GM12878 (cell line): ENCODE measurements around the gene CNOT2. TPM values are rescaled to one million over a fixed set of nuclear protein-coding genes. Genes with fewer than 3 reads are reported as not detected.

Experiments used
- ATAC-seq: fragments of 200-7000 bp; cut with Tn5 transposase; 3 replicates; pipeline ENCODE4 v1.9.1; 2020; ENCODE audit warnings: mild to moderate bottlenecking, moderate library complexity
- BruUV-seq: library from RNA; stranded (reverse); fragments of 400-500 nt; replicated peaks from 2 replicates; lab custom pipeline; 2021; lab: Mats Ljungman, UMichigan
- CTCF ChIA-PET: fragments of 300-600 bp; sonication (Branson Sonifier 250); formaldehyde crosslinking; extraction: SDS; loops from one replicate; lab custom pipeline; 2021; ENCODE audit warnings: inconsistent platforms; lab: Yijun Ruan, JAX
- POLR2A ChIA-PET: fragments of 350-600 bp; formaldehyde crosslinking; extraction: SDS; loops from one replicate; lab custom pipeline; 2021; ENCODE audit warnings: inconsistent platforms; lab: Charles Lee
- RAD21 ChIA-PET: fragments of 300-600 bp; sonication (Branson Sonifier 250); formaldehyde crosslinking; loops from one replicate; lab custom pipeline; 2023; ENCODE audit warnings: antibody characterized with exemption; ENCODE audit not compliant: unreplicated experiment; lab: Charles Lee
- SMC1A ChIA-PET: fragments of 300-600 bp; sonication (Branson Sonifier 250); formaldehyde crosslinking; loops from one replicate; lab custom pipeline; 2023; ENCODE audit not compliant: unreplicated experiment, uncharacterized antibody; lab: Charles Lee
- DNase-seq: peaks from one replicate; pipeline ENCODE4 v3.0.0-alpha.2; 2011; ENCODE audit warnings: low read depth, low spot score
- FAIRE-seq: peaks from 3 replicates; lab custom pipeline; 2011; peaks lifted over from hg19 to GRCh38; lab: Jason Lieb, UNC
- H2AFZ ChIP-seq: 2 replicates; pipeline ENCODE4 v1.6.0; 2011; ENCODE audit warnings: low read depth, low read length, control low read depth; ENCODE audit not compliant: control insufficient read depth
- H3K27ac ChIP-seq: 2 replicates; pipeline ENCODE4 v1.5.1; 2011; ENCODE audit warnings: control low read depth; ENCODE audit not compliant: control insufficient read depth, insufficient read depth
- H3K27me3 ChIP-seq, 2 experiments: replicated peaks in 1 of 2; 2 replicates each; pipeline versions ENCODE4 v1.6.0 to v1.6.1; 2011; ENCODE audit warnings: low read length in 1 of 2; ENCODE audit not compliant: control insufficient read depth in 2 of 2, insufficient read depth in 2 of 2
- H3K36me3 ChIP-seq, 2 experiments: 2 replicates each; pipeline ENCODE4 v1.5.1; 2011; ENCODE audit warnings: low read length in 1 of 2; ENCODE audit not compliant: control insufficient read depth in 2 of 2, insufficient read depth in 2 of 2
- H3K4me1 ChIP-seq: 2 replicates; pipeline ENCODE4 v1.6.1; 2011; ENCODE audit warnings: mild to moderate bottlenecking, low read length, moderate library complexity, mixed read lengths; ENCODE audit not compliant: control insufficient read depth, insufficient read depth
- H3K4me2 ChIP-seq: 2 replicates; pipeline ENCODE4 v1.6.0; 2011; ENCODE audit warnings: control low read depth; ENCODE audit not compliant: control insufficient read depth, insufficient read depth
- H3K4me3 ChIP-seq: fragments of 200-600 bp; sonication (generic); 2 replicates; pipeline ENCODE4 v1.5.1; 2016
- H3K79me2 ChIP-seq: 2 replicates; pipeline ENCODE4 v1.6.0; 2011; ENCODE audit warnings: low read length; ENCODE audit not compliant: control insufficient read depth, insufficient read depth
- H3K9ac ChIP-seq: 2 replicates; pipeline ENCODE4 v1.8.0; 2011; ENCODE audit warnings: low read length, control low read depth, mixed read lengths; ENCODE audit not compliant: control insufficient read depth, insufficient read depth
- H3K9me3 ChIP-seq: replicated peaks from 3 replicates; pipeline ENCODE4 v1.5.1; 2011; ENCODE audit warnings: mild to moderate bottlenecking, low read length; ENCODE audit not compliant: control insufficient read depth, insufficient read depth
- H4K20me1 ChIP-seq: 2 replicates; pipeline ENCODE4 v1.6.0; 2011; ENCODE audit not compliant: control insufficient read depth, insufficient read depth
- BRCA1 ChIP-seq: IDR thresholded peaks from 2 replicates; pipeline ENCODE4 v1.6.1; 2011; ENCODE audit warnings: low read depth, low read length, improper control_type of control experiment
- IKZF2 ChIP-seq, 2 experiments: fragments of 450-650 bp; IDR thresholded peaks; 2 replicates each; pipeline ENCODE4 v1.6.1; 2017; ENCODE audit warnings: mild to moderate bottlenecking in 2 of 2, moderate library complexity in 2 of 2
- ZBTB11 ChIP-seq: fragments of 450-650 bp; formaldehyde crosslinking; IDR thresholded peaks from 2 replicates; pipeline ENCODE4 v1.5.0; 2022; ENCODE audit warnings: mild to moderate bottlenecking, missing genetic modification characterization
- ZSCAN29 ChIP-seq: fragments of 450-650 bp; IDR thresholded peaks from 2 replicates; pipeline ENCODE4 v1.6.1; 2017; ENCODE audit warnings: mild to moderate bottlenecking, moderate library complexity
- WGBS: methylation state at CpG from one replicate; pipeline ENCODE4 v1.1.6; 2016; ENCODE audit warnings: low lambda C conversion rate; ENCODE audit not compliant: insufficient replicate concordance, insufficient coverage; ENCODE audit errors: missing lambda C conversion rate; 5-methylcytosine and 5-hydroxymethylcytosine counted together
- in situ Hi-C: fragments of 300-500 bp; cut with MboI; formaldehyde crosslinking; loops from 9 replicates; pipeline ENCODE4 v1.14.3; 2018; ENCODE audit warnings: mixed read lengths
- intact Hi-C: fragments of 100-400 bp; cut with micrococcal nuclease; formaldehyde crosslinking; loops from one replicate; pipeline ENCODE4 v1.14.2; 2022; ENCODE audit not compliant: unreplicated experiment
- polyA plus RNA-seq, 11 experiments: library from polyadenylated mRNA; depleted of rRNA in 4 of 11; unstranded in 6 of 11; stranded (reverse) in 5 of 11; fragments of >200 nt; fragmentation: Nextera tagmentation in 4 of 11; fragmentation: Illumina TruSeq in 1 of 11; extraction: Ambion mirVana in 4 of 11; extraction: Trizol in 1 of 11; gene quantifications; 1 replicate in 1 of 11; 2 replicates in 10 of 11; pipeline versions ENCODE4 v1.2.1 to v1.2.3, GENCODE V29; 2011 to 2016; ENCODE audit warnings: inconsistent platforms in 2 of 11, missing spikeins in 2 of 11, low read depth in 1 of 11
- total RNA-seq, 4 experiments: library from RNA; depleted of rRNA in 3 of 4; stranded (reverse); fragments of >200 nt in 3 of 4; fragmentation: Illumina TruSeq in 1 of 4; extraction: Trizol in 1 of 4; gene quantifications; 2 replicates each; pipeline versions ENCODE4 v1.2.1 to v1.2.3, GENCODE V29; 2013 to 2021
- TF ChIP-seq, protein P1 (sequence below): IDR thresholded peaks from 2 replicates; pipeline ENCODE4 v1.6.1; 2011; ENCODE audit warnings: borderline replicate concordance, low read depth, mild to moderate bottlenecking, moderate library complexity, mixed read lengths, low read length; ENCODE audit not compliant: insufficient read depth; ENCODE audit errors: extremely low read length
- TF ChIP-seq, protein P2 (sequence below): IDR thresholded peaks from 2 replicates; pipeline ENCODE4 v1.6.1; 2011; ENCODE audit warnings: borderline replicate concordance, low read depth, mild to moderate bottlenecking, moderate library complexity, low read length; ENCODE audit not compliant: insufficient read depth, poor library complexity, severe bottlenecking

Gene CNOT2
- total and polyA plus RNA-seq, 10 of the 15 experiments (the other 5 are each of a cell fraction or from before 2014, with no cell fraction given): 37.9 to 127 (median 82.4) TPM

- H3K4me1 ChIP-seq: no peaks in the 10 kb centered on the region
- no peak overlapping the region for H3K4me3 ChIP-seq
- ChIA-PET SMC1A (interaction anchor here (1.0 kb wide), 1 partner anchor 166 kb away, joined by 3 read pairs; no protein-coding TSS in a partner anchor), CTCF (interaction anchor here (1.0 to 1.1 kb wide), 2 partner anchors 183 to 494 kb away, joined by 3 to 4 read pairs; no protein-coding TSS in a partner anchor), RAD21 (no interaction called here), POLR2A (no interaction called here)
- TF ChIP-seq, protein P1, sequence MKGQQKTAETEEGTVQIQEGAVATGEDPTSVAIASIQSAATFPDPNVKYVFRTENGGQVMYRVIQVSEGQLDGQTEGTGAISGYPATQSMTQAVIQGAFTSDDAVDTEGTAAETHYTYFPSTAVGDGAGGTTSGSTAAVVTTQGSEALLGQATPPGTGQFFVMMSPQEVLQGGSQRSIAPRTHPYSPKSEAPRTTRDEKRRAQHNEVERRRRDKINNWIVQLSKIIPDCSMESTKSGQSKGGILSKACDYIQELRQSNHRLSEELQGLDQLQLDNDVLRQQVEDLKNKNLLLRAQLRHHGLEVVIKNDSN: no peak
- no peak for TF ChIP-seq IKZF2 (IDR thresholded peaks at IDR 0.05)
- TF ChIP-seq, protein P2, sequence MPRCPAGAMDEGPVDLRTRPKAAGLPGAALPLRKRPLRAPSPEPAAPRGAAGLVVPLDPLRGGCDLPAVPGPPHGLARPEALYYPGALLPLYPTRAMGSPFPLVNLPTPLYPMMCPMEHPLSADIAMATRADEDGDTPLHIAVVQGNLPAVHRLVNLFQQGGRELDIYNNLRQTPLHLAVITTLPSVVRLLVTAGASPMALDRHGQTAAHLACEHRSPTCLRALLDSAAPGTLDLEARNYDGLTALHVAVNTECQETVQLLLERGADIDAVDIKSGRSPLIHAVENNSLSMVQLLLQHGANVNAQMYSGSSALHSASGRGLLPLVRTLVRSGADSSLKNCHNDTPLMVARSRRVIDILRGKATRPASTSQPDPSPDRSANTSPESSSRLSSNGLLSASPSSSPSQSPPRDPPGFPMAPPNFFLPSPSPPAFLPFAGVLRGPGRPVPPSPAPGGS: no peak
- TF ChIP-seq ZBTB11: no peak
- TF ChIP-seq ZSCAN29: no peak
- no peak for TF ChIP-seq BRCA1
- ATAC-seq (no peak), FAIRE-seq (no peak), DNase-seq (no peak)
- H3K4me2 ChIP-seq: no peak overlapping the region
- intact Hi-C loops: no loop called here
- WGBS: 29% methylated on average over 2 of the region's 2 CpGs
- H3K79me2 ChIP-seq: no peaks in the 10 kb centered on the region
- H3K9me3 ChIP-seq: no peaks in the 10 kb centered on the region
- in situ Hi-C loops: no loop called here
- no TSS peak for BruUV-seq
- no peaks in the 10 kb centered on the region for H3K36me3 ChIP-seq
- H2AFZ ChIP-seq: no peak overlapping the region
- no peak overlapping the region for H3K9ac ChIP-seq
- H3K27ac ChIP-seq: no peak overlapping the region
- H4K20me1 ChIP-seq: no peaks in the 10 kb centered on the region
- H3K27me3 ChIP-seq: no peaks in the 10 kb centered on the region; a peak in 1 of 4 replicates
Observed at GRCh38 chr12:70393787-70394499, 150.7 kb downstream of the CNOT2 start.
